WTC11 (cell line): ENCODE data around the gene ECSCR.
"Not testable (repeated sequence)": the region's sequence is repeated elsewhere in the genome, so short reads cannot be mapped to it uniquely, and the experiment has no call there.

Source experiments
- ATF1 ChIP-seq: sonication (generic); formaldehyde crosslinking; IDR thresholded peaks from 2 replicates; pipeline ENCODE4 v1.8.1; 2023; ENCODE audit warnings: mild to moderate bottlenecking, moderate library complexity, missing genetic modification reagents
- CREB1 ChIP-seq: sonication (generic); formaldehyde crosslinking; IDR thresholded peaks from 2 replicates; pipeline ENCODE4 v1.8.0; 2023; ENCODE audit warnings: mild to moderate bottlenecking, missing genetic modification reagents
- CREM ChIP-seq: sonication (generic); formaldehyde crosslinking; IDR thresholded peaks from 2 replicates; pipeline ENCODE4 v1.8.1; 2022; ENCODE audit warnings: mild to moderate bottlenecking, missing genetic modification reagents, moderate library complexity
- ESRRA ChIP-seq: sonication (generic); formaldehyde crosslinking; IDR thresholded peaks from 2 replicates; pipeline ENCODE4 v1.8.1; 2022; ENCODE audit warnings: mild to moderate bottlenecking, missing genetic modification reagents, borderline replicate concordance
- ETV6 ChIP-seq: sonication (generic); formaldehyde crosslinking; IDR thresholded peaks from 2 replicates; pipeline ENCODE4 v1.8.1; 2022; ENCODE audit warnings: mild to moderate bottlenecking, missing genetic modification reagents
- GRHL2 ChIP-seq: fragments of 250-450 bp; sonication (Bioruptor Pico); IDR thresholded peaks from 2 replicates; pipeline ENCODE4 v1.8.0; 2022; ENCODE audit warnings: mild to moderate bottlenecking, moderate library complexity; ENCODE audit not compliant: insufficient replicate concordance, severe bottlenecking
- IRF2 ChIP-seq: sonication (generic); formaldehyde crosslinking; IDR thresholded peaks from 2 replicates; pipeline ENCODE4 v1.8.0; 2022; ENCODE audit warnings: low read depth, missing genetic modification reagents, borderline replicate concordance
- KAT7 ChIP-seq: sonication (generic); formaldehyde crosslinking; IDR thresholded peaks from 2 replicates; pipeline ENCODE4 v1.8.1; 2023; ENCODE audit warnings: missing genetic modification reagents, mild to moderate bottlenecking, borderline replicate concordance
- TCF7 ChIP-seq: sonication (generic); formaldehyde crosslinking; IDR thresholded peaks from 2 replicates; pipeline ENCODE4 v1.8.0; 2022; ENCODE audit warnings: mild to moderate bottlenecking, low read depth, missing genetic modification reagents, moderate library complexity
- TEAD1 ChIP-seq: sonication (generic); formaldehyde crosslinking; IDR thresholded peaks from 2 replicates; pipeline ENCODE4 v1.8.0; 2022; ENCODE audit warnings: mild to moderate bottlenecking, missing genetic modification reagents
- TEAD4 ChIP-seq: sonication (generic); formaldehyde crosslinking; IDR thresholded peaks from 2 replicates; pipeline ENCODE4 v1.8.0; 2022; ENCODE audit warnings: mild to moderate bottlenecking, missing genetic modification reagents
- TF ChIP-seq, protein P1 (sequence below): fragments of 200-600 bp; IDR thresholded peaks from 2 replicates; pipeline ENCODE4 v1.8.0; 2022; ENCODE audit warnings: antibody characterized with exemption
- TF ChIP-seq, protein P2 (sequence below): sonication (generic); formaldehyde crosslinking; conservative IDR thresholded peaks from 2 replicates; pipeline ENCODE4 v1.8.1; 2023; ENCODE audit warnings: mild to moderate bottlenecking, low read depth, missing genetic modification reagents, moderate library complexity
- TF ChIP-seq, protein P3 (sequence below): sonication (generic); formaldehyde crosslinking; IDR thresholded peaks from 2 replicates; pipeline ENCODE4 v1.8.0; 2022; ENCODE audit warnings: mild to moderate bottlenecking, missing genetic modification reagents

DNA sequence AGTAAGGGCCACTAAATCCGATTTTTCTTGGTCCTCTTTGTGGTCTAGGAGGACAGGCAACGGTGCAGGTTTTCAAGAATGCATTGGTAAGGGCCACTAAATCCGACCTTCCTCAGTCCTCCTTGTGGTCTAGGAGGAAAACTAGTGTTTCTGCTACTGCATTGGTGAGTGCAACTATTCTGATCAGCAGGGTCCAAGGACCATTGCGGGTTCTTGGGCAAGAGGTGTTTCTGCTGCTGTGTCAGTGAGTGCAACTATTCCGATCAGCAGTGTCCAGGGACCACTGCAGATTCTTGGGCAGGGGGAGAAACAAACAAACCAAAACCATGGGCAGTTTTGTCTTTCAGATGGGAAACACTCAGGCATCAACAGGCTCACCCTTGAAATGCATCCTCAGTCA is 42.2 kb upstream of the ECSCR start:
- TF ChIP-seq ATF1 (CRISPR knock-in tag); IRF2 (CRISPR knock-in tag); ESRRA (CRISPR knock-in tag); CREB1 (CRISPR knock-in tag); CREM (CRISPR knock-in tag); TEAD1; ETV6; KAT7 (CRISPR knock-in tag); TCF7 (CRISPR knock-in tag); TEAD4 (CRISPR knock-in tag); GRHL2: not testable (repeated sequence)
- TF ChIP-seq, protein P1, sequence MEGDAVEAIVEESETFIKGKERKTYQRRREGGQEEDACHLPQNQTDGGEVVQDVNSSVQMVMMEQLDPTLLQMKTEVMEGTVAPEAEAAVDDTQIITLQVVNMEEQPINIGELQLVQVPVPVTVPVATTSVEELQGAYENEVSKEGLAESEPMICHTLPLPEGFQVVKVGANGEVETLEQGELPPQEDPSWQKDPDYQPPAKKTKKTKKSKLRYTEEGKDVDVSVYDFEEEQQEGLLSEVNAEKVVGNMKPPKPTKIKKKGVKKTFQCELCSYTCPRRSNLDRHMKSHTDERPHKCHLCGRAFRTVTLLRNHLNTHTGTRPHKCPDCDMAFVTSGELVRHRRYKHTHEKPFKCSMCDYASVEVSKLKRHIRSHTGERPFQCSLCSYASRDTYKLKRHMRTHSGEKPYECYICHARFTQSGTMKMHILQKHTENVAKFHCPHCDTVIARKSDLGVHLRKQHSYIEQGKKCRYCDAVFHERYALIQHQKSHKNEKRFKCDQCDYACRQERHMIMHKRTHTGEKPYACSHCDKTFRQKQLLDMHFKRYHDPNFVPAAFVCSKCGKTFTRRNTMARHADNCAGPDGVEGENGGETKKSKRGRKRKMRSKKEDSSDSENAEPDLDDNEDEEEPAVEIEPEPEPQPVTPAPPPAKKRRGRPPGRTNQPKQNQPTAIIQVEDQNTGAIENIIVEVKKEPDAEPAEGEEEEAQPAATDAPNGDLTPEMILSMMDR: not testable (repeated sequence)
- TF ChIP-seq, protein P2, sequence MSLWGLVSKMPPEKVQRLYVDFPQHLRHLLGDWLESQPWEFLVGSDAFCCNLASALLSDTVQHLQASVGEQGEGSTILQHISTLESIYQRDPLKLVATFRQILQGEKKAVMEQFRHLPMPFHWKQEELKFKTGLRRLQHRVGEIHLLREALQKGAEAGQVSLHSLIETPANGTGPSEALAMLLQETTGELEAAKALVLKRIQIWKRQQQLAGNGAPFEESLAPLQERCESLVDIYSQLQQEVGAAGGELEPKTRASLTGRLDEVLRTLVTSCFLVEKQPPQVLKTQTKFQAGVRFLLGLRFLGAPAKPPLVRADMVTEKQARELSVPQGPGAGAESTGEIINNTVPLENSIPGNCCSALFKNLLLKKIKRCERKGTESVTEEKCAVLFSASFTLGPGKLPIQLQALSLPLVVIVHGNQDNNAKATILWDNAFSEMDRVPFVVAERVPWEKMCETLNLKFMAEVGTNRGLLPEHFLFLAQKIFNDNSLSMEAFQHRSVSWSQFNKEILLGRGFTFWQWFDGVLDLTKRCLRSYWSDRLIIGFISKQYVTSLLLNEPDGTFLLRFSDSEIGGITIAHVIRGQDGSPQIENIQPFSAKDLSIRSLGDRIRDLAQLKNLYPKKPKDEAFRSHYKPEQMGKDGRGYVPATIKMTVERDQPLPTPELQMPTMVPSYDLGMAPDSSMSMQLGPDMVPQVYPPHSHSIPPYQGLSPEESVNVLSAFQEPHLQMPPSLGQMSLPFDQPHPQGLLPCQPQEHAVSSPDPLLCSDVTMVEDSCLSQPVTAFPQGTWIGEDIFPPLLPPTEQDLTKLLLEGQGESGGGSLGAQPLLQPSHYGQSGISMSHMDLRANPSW (CRISPR knock-in tag): not testable (repeated sequence)
- TF ChIP-seq, protein P3, sequence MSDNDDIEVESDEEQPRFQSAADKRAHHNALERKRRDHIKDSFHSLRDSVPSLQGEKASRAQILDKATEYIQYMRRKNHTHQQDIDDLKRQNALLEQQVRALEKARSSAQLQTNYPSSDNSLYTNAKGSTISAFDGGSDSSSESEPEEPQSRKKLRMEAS (CRISPR knock-in tag): not testable (repeated sequence)
